Measurements from ENCODE around the gene NKX2-8.
"Not testable (repeated sequence)": the region's sequence is repeated elsewhere in the genome, so short reads cannot be mapped to it uniquely, and the experiment has no call there.

NKX2-8 gene

GRCh38 chr14:36580141-36580855 is 2.1 kb downstream of the NKX2-8 start:
- DNase-seq (ENCODE audit: low spot score), result no peak

GRCh38 chr14:36579573-36580140 is 2.8 kb downstream of the NKX2-8 start:
- no peak for DNase-seq (ENCODE audit: low spot score)

GRCh38 chr14:36579001-36579555 is 3.3 kb downstream of the NKX2-8 start:
- no peak for DNase-seq (ENCODE audit: low spot score)

GRCh38 chr14:36570065-36570464 is 12.3 kb downstream of the NKX2-8 start:
- no peak for DNase-seq (ENCODE audit: low spot score)

GRCh38 chr14:36556811-36557433 is 25.5 kb downstream of the NKX2-8 start:
- peak; percentile 30 for DNase-seq (ENCODE audit: low spot score)

GRCh38 chr14:36555998-36556743 is 26.2 kb downstream of the NKX2-8 start:
- DNase-seq (ENCODE audit: low spot score), result no peak

- peak; percentile 28 for DNase-seq (ENCODE audit: low spot score)
These were observed 28.7 kb downstream of the NKX2-8 start for GRCh38 chr14:36553656-36554260.

- DNase-seq (ENCODE audit: low spot score), result no peak
These were observed 31.5 kb downstream of the NKX2-8 start for GRCh38 chr14:36550899-36551298.

- DNase-seq (ENCODE audit: low spot score), result not testable (repeated sequence)
These were observed 38.1 kb downstream of the NKX2-8 start for GRCh38 chr14:36544280-36544679.

- no peak for DNase-seq (ENCODE audit: low spot score)
These were observed 44.4 kb downstream of the NKX2-8 start for GRCh38 chr14:36538051-36538450.

All from Ammon's horn (tissue), 1 donor.